ENCODE results near the gene APBA2.
"Not testable (repeated sequence)": the region's sequence is repeated elsewhere in the genome, so short reads cannot be mapped to it uniquely, and the experiment has no call there.

APBA2 gene

GRCh38 chr15:28885630-28886430 lies at the start of gene APBA2:
Gene APBA2 (plus strand): TSS chr15:28885974. CDS start chr15:29053885, 167,911 bp downstream.
- peak; percentile 10 for DNase-seq

- DNase-seq: not testable (repeated sequence)
Observed at GRCh38 chr15:28840285-28840684, 45.5 kb upstream of the APBA2 start.

DNA sequence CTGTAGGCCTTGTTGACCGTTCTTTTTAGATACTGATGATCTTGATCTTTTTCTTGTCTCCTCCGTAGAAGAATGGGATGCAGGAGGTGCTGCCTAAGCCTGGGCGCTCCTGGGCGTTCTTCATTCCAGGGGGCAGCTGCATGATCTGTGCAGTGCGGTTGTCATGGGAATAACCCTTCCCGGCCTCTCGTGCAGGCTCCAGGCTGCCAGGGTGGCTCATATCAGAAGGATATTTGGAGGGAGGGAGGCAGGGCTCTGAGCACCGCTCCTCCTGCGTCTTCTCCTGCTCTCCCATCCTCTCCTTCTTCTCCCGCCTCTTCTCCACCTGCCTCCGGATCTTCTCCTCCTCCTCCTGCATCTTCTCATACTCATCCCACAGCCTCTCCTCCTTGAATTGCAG lies 43.6 kb upstream of the APBA2 start:
- not testable (repeated sequence) for DNase-seq

DNA sequence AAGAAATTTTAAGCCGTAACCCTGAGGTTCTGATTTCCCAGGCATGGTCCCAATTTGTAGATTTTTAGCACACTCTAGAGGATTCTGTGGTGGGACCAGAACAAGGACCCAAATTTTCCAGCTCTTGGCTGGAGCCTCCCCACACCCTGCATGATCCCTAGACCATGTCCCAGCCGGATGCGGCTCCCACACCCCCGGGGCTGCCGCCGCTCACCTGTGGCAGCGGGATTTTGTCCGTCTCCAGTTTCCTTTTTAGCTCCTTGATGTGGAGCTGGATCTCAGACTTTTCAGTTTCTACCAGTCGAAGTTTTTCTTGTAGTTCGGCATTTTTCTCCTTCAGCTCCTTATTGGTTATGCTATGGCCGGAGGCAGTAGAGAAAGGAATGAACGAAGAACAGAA lies 42.3 kb upstream of the APBA2 start:
- DNase-seq: not testable (repeated sequence)

- not testable (repeated sequence) for DNase-seq
Observed at GRCh38 chr15:28844147-28844546, 41.6 kb upstream of the APBA2 start.

- DNase-seq: not testable (repeated sequence)
Observed at GRCh38 chr15:28847247-28847646, 38.5 kb upstream of the APBA2 start.

DNA sequence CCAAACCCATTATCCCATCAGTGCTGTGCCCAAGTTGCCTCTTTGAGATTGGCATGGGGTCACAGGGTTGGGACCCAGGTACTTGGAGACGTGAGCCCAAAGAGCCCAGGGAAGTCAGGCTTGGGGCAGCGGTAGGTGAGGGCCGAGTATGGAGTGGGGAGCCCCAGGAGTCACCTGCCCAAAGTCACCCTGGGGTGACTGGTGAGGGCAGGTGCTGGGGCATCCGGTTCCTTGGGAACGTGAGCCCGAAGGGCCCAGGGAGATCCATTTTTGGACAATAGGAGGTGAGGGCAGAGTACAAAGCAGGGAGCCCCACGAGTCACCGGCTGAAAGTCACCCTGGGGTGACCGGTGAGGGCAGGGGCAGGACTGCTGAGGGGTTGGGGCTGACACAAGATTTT lies 37.8 kb upstream of the APBA2 start:
- DNase-seq: not testable (repeated sequence)

GRCh38 chr15:28848521-28848920 lies 37.3 kb upstream of the APBA2 start, which contains the start of gene GOLGA6L7:
Gene GOLGA6L7 (minus strand): TSS chr15:28848644. CDS start chr15:28848549, 95 bp downstream.
- DNase-seq: not testable (repeated sequence)

GRCh38 chr15:28849271-28849670 lies 36.5 kb upstream of the APBA2 start:
- DNase-seq: not testable (repeated sequence)

DNA sequence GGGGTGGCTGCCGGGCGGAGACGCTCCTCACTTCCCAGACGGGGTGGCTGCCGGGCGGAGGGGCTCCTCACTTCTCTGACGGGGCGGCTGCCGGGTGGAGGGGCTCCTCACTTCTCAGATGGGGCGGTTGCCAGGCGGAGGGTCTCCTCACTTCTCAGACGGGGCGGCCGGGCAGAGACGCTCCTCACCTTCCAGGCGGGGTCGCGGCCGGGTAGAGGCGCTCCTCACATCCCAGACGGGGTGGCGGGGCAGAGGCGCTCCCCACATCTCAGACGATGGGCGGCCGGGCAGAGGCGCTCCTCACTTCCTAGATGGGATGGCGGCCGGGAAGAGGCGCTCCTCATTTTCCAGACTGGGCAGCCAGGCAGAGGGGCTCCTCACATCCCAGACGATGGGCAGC lies 36.0 kb upstream of the APBA2 start:
- DNase-seq: not testable (repeated sequence)

DNA sequence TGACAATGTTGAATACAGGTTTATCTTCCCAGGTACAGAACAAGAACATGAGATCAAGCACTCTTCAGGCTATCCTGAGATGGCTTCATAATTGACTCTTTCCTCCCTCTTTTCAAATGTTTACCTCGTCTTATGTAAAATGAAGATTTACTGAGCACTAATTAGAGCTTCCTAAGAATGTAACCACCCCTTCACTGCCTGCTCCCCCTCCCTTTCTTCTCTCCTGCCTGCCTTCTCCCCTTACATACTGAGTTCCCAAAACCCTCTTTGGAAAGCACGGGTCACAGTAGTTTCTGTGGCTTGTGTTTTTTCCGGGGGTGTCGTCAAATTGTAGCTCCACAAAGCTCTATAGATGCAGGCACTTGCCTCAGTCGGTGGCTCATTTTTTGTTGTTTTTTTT lies 32.1 kb upstream of the APBA2 start:
- DNase-seq: not testable (repeated sequence)

DNA sequence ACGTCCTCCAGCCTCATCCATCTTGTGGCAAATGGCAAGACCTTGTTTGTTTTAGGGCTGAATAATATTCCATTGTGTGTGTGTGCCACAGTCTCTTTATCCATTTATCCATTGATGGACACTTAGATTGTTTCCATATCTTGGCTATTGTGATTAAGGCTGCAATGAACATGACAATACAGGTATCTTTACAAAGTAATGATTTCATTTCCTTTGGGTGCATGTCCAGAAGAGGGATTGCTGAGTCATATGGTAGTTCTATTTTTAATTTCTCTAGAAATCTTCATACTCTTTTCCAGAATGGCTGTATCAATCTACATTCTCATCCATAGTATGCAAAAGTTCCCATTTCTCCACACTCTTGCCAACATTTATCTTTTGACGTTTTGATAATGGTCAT lies 31.2 kb upstream of the APBA2 start:
- DNase-seq: not testable (repeated sequence)

GRCh38 chr15:28861031-28861534 lies 24.7 kb upstream of the APBA2 start:
- no peak for DNase-seq

GRCh38 chr15:28861589-28862293 lies 24.0 kb upstream of the APBA2 start:
- DNase-seq: not testable (repeated sequence)

GRCh38 chr15:28868744-28869345 lies 16.9 kb upstream of the APBA2 start:
- no peak for DNase-seq

- no peak for DNase-seq
Observed at GRCh38 chr15:28871168-28871567, 14.6 kb upstream of the APBA2 start.

- DNase-seq: no peak
Observed at GRCh38 chr15:28873006-28873405, 12.8 kb upstream of the APBA2 start.

GRCh38 chr15:28873585-28874190 lies 12.1 kb upstream of the APBA2 start:
- DNase-seq: no peak

DNA sequence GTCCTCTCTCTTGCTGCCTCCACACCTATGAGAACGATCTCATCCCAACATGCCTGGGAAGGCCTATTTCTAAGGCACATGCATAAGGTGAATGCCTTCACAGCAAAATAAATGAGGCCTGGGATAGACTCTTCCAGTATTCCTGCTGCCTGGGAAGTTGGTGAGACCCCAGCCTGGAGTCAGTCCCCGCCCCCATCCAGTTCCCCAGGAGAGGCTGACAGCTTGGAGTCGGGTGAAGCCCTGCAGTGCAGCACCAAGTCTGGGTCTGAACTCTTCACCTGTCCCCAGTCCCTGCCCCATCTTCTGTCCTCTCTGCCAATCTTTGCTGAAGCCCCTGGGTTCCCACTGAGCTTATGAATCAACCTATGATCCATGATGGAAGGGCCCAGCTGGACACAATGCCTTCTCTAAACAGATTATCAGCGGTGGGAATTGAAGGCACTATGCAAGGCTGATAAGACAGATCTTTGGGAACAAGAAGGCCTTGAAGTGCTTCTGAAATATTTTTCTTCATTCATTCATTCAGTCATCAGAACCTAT lies 10.2 kb upstream of the APBA2 start:
- no peak for DNase-seq

- no peak for DNase-seq
Observed at GRCh38 chr15:28876131-28876844, 9.5 kb upstream of the APBA2 start.

DNA sequence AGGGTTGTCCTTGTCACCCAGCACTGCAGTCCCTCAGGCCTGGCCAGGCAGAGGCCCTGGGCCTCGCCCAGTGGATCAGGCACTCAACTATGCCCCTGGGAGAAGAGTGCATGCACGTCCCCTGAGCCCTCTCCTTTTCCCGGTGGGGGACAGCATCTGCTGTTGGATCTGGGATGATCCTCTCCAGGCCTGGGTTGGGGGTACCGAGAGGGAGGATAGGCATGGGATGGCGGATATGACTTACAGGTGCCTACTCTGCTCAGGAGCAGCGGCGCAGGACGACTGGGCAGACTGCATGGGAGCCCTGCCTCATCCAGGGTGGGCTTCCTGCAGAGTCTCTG lies 9.0 kb upstream of the APBA2 start:
- no peak for DNase-seq

DNA sequence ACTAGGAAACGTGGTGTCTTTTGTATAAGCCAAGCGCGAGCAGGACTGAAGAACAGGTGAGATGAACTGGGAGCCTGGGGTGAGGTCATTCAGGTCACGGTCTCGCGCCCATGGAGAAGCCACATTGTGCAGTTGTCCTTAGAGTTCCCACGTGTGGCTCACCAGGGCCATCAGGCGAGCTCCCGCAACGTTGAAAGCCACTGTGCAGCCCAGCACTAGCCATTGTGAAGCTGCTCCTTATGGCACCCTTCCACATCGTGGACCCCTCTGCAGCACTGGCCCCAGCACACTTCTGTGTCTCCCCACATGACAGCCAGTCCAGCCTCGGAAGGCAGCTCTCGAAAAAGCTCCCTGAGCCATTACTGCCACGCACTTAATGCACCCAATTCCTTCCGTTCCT lies 7.6 kb upstream of the APBA2 start:
- no peak for DNase-seq
